T47D (cell line): Measurements from ENCODE around the gene ZNF804A.

Source experiments
- DNase-seq, 2 experiments: peaks; one replicate each; pipeline versions ENCODE4 v3.0.0 to v3.0.0-alpha.2; 2011 to 2012; ENCODE audit warnings: low read depth in 1 of 2, low spot score in 1 of 2
- JUND ChIP-seq: IDR thresholded peaks from 2 replicates; pipeline ENCODE4 v1.6.1; 2012; ENCODE audit warnings: low read depth
- in situ Hi-C: cut with HindIII; loops from 2 replicates; pipeline ENCODE4 v1.10.0; 2016; ENCODE audit warnings: low sequenced_read_pairs, low pct_unique_long_range_greater_than_20kb

ZNF804A gene

GRCh38 chr2:184598316-184599053, at the start of gene ZNF804A:
Gene ZNF804A, plus strand, starts transcription at chr2:184598529. Its CDS starts 431 bp downstream, at chr2:184598960.
- in situ Hi-C loops = no loop called here
- peak; percentile 14 to 64 for DNase-seq
- no peak for TF ChIP-seq JUND

DNA sequence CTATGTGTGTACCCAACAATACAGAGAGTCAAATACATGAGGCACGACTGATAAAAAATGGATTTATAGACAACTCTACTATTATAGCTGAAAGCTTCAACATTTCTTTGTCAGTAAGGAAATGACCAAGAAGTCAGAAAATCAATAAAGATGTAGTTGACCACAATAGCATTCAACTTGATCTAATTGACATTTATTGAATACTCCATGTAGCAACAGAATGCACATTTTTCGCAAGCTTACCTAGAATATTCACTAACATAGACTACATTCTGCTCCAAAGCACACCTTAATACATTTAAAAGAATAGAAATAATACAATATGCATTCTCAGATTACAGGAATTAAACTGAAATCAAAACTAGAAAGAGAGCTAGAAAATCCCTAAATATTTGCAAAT, 49.2 kb upstream of the ZNF804A start:
- in situ Hi-C loops = no loop called here

GRCh38 chr2:184551626-184552025, 46.7 kb upstream of the ZNF804A start:
- DNase-seq = no peak
- TF ChIP-seq JUND = no peak
- in situ Hi-C loops = no loop called here

More for the DNA sequence above, 49.2 kb upstream of the ZNF804A start:
- no peak for TF ChIP-seq JUND
- DNase-seq = no peak

DNA sequence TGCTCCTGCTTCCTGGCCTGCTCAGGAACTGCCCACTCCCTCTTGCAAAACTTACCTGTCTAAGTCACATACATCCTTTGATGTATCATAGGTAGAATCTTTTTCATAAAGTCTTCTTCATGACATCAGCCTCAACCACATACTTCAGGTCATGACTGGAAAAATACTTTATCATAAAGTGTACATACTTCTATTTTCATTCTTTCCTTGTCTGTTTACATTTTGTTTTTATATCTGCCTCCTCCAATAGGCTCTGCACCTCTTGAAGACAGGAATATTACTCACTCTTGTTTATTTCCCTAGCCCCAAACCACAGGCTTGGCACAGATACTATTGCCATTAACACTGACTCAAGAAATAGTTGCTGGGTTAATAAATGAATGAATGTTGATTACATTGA, 43.6 kb upstream of the ZNF804A start:
- no peak for TF ChIP-seq JUND
- peak in 1 of 2 experiments; percentile 15 for DNase-seq
- in situ Hi-C loops = no loop called here

- TF ChIP-seq JUND = no peak
- in situ Hi-C loops = no loop called here
- no peak for DNase-seq
Measured at GRCh38 chr2:184555352-184555751, 43.0 kb upstream of the ZNF804A start.

- no peak for TF ChIP-seq JUND
- in situ Hi-C loops = no loop called here
- DNase-seq = no peak
Measured at GRCh38 chr2:184556639-184557038, 41.7 kb upstream of the ZNF804A start.

- in situ Hi-C loops = no loop called here
- no peak for DNase-seq
- TF ChIP-seq JUND = no peak
Measured at GRCh38 chr2:184558713-184559464, 39.4 kb upstream of the ZNF804A start.

GRCh38 chr2:184560603-184561002, 37.7 kb upstream of the ZNF804A start:
- in situ Hi-C loops = no loop called here
- TF ChIP-seq JUND = no peak

GRCh38 chr2:184562532-184562931, 35.8 kb upstream of the ZNF804A start:
- in situ Hi-C loops = no loop called here
- TF ChIP-seq JUND = no peak
- no peak for DNase-seq

More at GRCh38 chr2:184560603-184561002, 37.7 kb upstream of the ZNF804A start:
- no peak for DNase-seq

- no peak for TF ChIP-seq JUND
- no peak for DNase-seq
- in situ Hi-C loops = no loop called here
Measured at GRCh38 chr2:184564092-184564491, 34.2 kb upstream of the ZNF804A start.

DNA sequence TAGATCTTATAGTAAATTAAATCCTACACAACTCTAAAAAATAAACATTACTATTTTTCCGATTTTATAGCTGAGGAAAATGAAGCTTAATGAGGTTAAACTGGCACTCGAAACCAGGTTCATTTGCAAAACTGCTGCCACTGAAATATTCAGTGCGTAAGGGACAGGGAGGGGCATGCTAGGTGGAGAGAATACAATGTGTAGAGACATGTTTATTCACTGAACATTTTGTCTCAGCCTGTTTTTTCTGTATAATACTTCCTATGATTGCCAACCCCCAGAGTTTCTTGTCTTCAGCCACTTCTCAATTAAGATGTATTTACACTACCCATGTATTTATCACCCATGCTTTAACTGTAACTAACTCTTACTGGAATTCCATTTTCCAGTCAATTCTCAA, 31.6 kb upstream of the ZNF804A start:
- TF ChIP-seq JUND = no peak
- DNase-seq = no peak
- in situ Hi-C loops = no loop called here

GRCh38 chr2:184577056-184577455, 21.3 kb upstream of the ZNF804A start:
- TF ChIP-seq JUND = no peak
- DNase-seq = no peak
- in situ Hi-C loops = no loop called here

DNA sequence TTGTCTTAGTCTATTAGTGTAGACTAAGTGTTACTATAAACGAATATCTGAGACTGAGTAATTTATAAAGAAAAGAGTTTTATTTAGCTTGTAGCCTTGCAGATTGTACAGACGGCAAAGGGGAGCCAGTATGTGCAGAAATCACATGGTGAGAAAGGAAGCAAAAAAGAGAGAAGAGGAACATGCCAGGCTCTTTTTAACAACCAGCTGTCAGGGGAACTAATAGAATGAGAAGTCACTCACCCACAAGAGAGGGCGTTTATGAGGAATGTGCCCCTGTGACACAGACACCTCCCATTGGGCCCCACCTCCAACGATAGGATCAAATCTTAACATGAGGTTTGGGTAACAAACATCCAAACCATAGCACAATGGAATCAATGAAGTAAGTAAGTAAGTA, 20.6 kb upstream of the ZNF804A start:
- TF ChIP-seq JUND = no peak
- no peak for DNase-seq
- in situ Hi-C loops = no loop called here
